Type B pancreatic cell (in vitro differentiated cells): ENCODE measurements around the gene NUP35. TPM values are rescaled to one million over a fixed set of nuclear protein-coding genes. Genes with fewer than 3 reads are reported as not detected.
"Not testable (repeated sequence)": the region's sequence is repeated elsewhere in the genome, so short reads cannot be mapped to it uniquely, and the experiment has no call there.

Experiments
- DNase-seq: peaks from one replicate; pipeline ENCODE4 v3.0.0; 2021; ENCODE audit warnings: mixed read lengths; ENCODE audit not compliant: unreplicated experiment; ENCODE audit errors: extremely low spot score
- H3K27ac Mint-ChIP-seq: 2 replicates; pipeline ENCODE4 v1.8.0; 2021; ENCODE audit warnings: mild to moderate bottlenecking, mixed read lengths
- H3K27me3 Mint-ChIP-seq: 2 replicates; pipeline ENCODE4 v1.8.0; 2021; ENCODE audit warnings: mixed read lengths
- H3K36me3 Mint-ChIP-seq: 2 replicates; pipeline ENCODE4 v1.8.0; 2021; ENCODE audit warnings: mixed read lengths
- H3K4me1 Mint-ChIP-seq: one replicate; pipeline ENCODE4 v1.8.0; 2021; ENCODE audit warnings: mixed read lengths; ENCODE audit not compliant: unreplicated experiment
- H3K4me3 Mint-ChIP-seq: 2 replicates; pipeline ENCODE4 v1.8.0; 2021; ENCODE audit warnings: mild to moderate bottlenecking, mixed read lengths
- H3K9me3 Mint-ChIP-seq: 2 replicates; pipeline ENCODE4 v1.8.0; 2021; ENCODE audit warnings: mixed read lengths
- total RNA-seq: library from RNA; stranded (reverse); gene quantifications from 2 replicates; pipeline ENCODE4 v1.2.1, GENCODE V29; 2021; ENCODE audit warnings: low replicate concordance
- TF ChIP-seq, protein P1 (sequence below): fragments of 200-600 bp; sonication (generic); conservative IDR thresholded peaks from 2 replicates; pipeline ENCODE4 v1.5.0; 2021; ENCODE audit warnings: antibody characterized with exemption, mild to moderate bottlenecking

The NUP35 gene
- total RNA-seq, 1 donor from 2014 or later: 24.4 TPM

- TF ChIP-seq, protein P1, sequence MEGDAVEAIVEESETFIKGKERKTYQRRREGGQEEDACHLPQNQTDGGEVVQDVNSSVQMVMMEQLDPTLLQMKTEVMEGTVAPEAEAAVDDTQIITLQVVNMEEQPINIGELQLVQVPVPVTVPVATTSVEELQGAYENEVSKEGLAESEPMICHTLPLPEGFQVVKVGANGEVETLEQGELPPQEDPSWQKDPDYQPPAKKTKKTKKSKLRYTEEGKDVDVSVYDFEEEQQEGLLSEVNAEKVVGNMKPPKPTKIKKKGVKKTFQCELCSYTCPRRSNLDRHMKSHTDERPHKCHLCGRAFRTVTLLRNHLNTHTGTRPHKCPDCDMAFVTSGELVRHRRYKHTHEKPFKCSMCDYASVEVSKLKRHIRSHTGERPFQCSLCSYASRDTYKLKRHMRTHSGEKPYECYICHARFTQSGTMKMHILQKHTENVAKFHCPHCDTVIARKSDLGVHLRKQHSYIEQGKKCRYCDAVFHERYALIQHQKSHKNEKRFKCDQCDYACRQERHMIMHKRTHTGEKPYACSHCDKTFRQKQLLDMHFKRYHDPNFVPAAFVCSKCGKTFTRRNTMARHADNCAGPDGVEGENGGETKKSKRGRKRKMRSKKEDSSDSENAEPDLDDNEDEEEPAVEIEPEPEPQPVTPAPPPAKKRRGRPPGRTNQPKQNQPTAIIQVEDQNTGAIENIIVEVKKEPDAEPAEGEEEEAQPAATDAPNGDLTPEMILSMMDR: no peak
- no peaks in the 10 kb centered on the region for H3K4me1 Mint-ChIP-seq
- no peak overlapping the region for H3K4me3 Mint-ChIP-seq
- no peak overlapping the region for H3K27ac Mint-ChIP-seq
- peaks cover 36% of the 10 kb centered on the region for H3K36me3 Mint-ChIP-seq
- H3K9me3 Mint-ChIP-seq: no peaks in the 10 kb centered on the region
- no peak for DNase-seq
- no peaks in the 10 kb centered on the region for H3K27me3 Mint-ChIP-seq
Observed at GRCh38 chr2:183163821-183164649, 39.8 kb downstream of the NUP35 start.

DNA sequence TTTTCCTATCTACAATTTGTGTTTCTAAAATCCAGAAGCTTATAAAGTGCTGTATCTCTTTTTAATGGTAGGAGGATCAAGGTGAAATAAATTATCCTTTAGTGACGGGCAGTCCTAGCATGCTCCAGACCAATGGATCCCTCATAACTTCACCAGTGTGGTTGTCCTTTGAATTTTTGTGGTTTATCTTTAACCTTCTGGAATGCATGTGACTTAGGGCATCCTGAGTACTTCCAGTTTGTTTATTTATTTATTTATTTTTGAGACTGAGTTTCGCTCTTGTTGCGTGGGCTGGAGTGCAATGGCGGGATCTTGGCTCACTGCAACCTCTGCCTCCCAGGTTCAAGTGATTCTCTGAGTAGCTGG lies 40.4 kb downstream of the NUP35 start:
- H3K4me3 Mint-ChIP-seq: no peak overlapping the region
- TF ChIP-seq, protein P1: no peak
- peaks cover 37% of the 10 kb centered on the region for H3K36me3 Mint-ChIP-seq
- H3K27me3 Mint-ChIP-seq: no peaks in the 10 kb centered on the region
- H3K9me3 Mint-ChIP-seq: no peaks in the 10 kb centered on the region
- H3K4me1 Mint-ChIP-seq: no peaks in the 10 kb centered on the region
- no peak overlapping the region for H3K27ac Mint-ChIP-seq
- no peak for DNase-seq

DNA sequence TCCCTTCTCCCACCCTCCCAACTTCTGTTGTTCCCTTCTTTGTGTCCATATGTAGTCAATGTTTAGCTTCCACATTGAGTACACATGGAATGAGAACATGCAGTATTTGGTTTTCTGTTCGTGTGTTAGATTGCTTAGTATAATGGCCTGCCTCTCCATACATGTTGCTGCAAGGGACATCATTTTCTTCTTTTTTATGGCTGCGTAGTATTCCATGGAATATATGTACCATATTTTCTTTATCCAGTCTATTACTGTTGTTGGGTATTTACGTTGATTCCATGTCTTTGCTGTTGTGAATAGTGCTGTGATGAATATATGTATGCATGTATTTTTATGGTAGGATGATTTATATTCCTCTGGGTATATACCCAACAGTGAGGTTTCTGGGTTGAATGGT lies 42.0 kb downstream of the NUP35 start:
- Mint-ChIP-seq H3K9me3 (no peaks in the 10 kb centered on the region), H3K4me1 (no peaks in the 10 kb centered on the region), H3K4me3 (no peak overlapping the region), H3K36me3 (peaks cover 41% of the 10 kb centered on the region), H3K27me3 (no peaks in the 10 kb centered on the region), H3K27ac (no peak overlapping the region)
- TF ChIP-seq, protein P1: no peak
- no peak for DNase-seq

- H3K4me1 Mint-ChIP-seq, H3K27ac Mint-ChIP-seq, H3K9me3 Mint-ChIP-seq, H3K27me3 Mint-ChIP-seq, H3K4me3 Mint-ChIP-seq, DNase-seq: not testable (repeated sequence)
- H3K36me3 Mint-ChIP-seq: peaks cover 36% of the 10 kb centered on the region
Observed at GRCh38 chr2:183166976-183167375, 42.7 kb downstream of the NUP35 start.

GRCh38 chr2:183172220-183172887 lies 48.1 kb downstream of the NUP35 start:
- no peaks in the 10 kb centered on the region for H3K4me1 Mint-ChIP-seq
- DNase-seq: no peak
- TF ChIP-seq, protein P1: no peak
- no peak overlapping the region for H3K4me3 Mint-ChIP-seq
- H3K27me3 Mint-ChIP-seq: no peaks in the 10 kb centered on the region
- no peak overlapping the region for H3K27ac Mint-ChIP-seq
- H3K36me3 Mint-ChIP-seq: peaks cover 26% of the 10 kb centered on the region
- no peaks in the 10 kb centered on the region for H3K9me3 Mint-ChIP-seq

- H3K27me3 Mint-ChIP-seq: no peaks in the 10 kb centered on the region
- no peak overlapping the region for H3K4me3 Mint-ChIP-seq
- H3K4me1 Mint-ChIP-seq: no peaks in the 10 kb centered on the region
- H3K36me3 Mint-ChIP-seq: peaks cover 67% of the 10 kb centered on the region
- H3K9me3 Mint-ChIP-seq: peaks cover 13% of the 10 kb centered on the region
- no peak overlapping the region for H3K27ac Mint-ChIP-seq
- TF ChIP-seq, protein P1: no peak
- no peak for DNase-seq
Observed at GRCh38 chr2:183179156-183179555, 54.9 kb downstream of the NUP35 start.
